ENCODE measurements around the gene LRMDA. TPM values are rescaled to one million over a fixed set of nuclear protein-coding genes. Genes with fewer than 3 reads are reported as not detected.

Gene LRMDA
- total RNA-seq, 2 experiments from 2014 or later = not detected

GRCh38 chr10:75402486-75403143 lies 28.8 kb upstream of the LRMDA start:
- H3K27me3 Mint-ChIP-seq = peaks cover 71% of the 10 kb centered on the region
- peaks cover 69 to 92% of the 10 kb centered on the region in 2 experiments for H3K27me3 ChIP-seq (ENCODE audit: control insufficient read depth in 1 of 2, insufficient read depth in 2 of 2, low read length in 2 of 2)
- ATAC-seq (ENCODE audit: poor library complexity) (no peak), DNase-seq (peak in 2 of 14 experiments; percentile 37 to 39)
- H3K4me3 ChIP-seq (ENCODE audit: low read length) = peak overlapping the region; percentile 62
- H3K4me1 Mint-ChIP-seq (ENCODE audit: low read depth) = peaks cover 40% of the 10 kb centered on the region
- no peaks in the 10 kb centered on the region for H3K36me3 Mint-ChIP-seq (ENCODE audit: low read depth)
- POLR2A ChIA-PET = no interaction called here
- no peak overlapping the region for H3K27ac ChIP-seq (ENCODE audit: low read depth in 1 of 2, low read length in 2 of 2)
- no peaks in the 10 kb centered on the region for H3K36me3 ChIP-seq (ENCODE audit: insufficient read depth, low read length)
- H3K4me1 ChIP-seq (ENCODE audit: insufficient read depth, low read length) = peaks cover 51% of the 10 kb centered on the region
- H3K9me3 Mint-ChIP-seq = no peaks in the 10 kb centered on the region
- TF ChIP-seq, protein P1, sequence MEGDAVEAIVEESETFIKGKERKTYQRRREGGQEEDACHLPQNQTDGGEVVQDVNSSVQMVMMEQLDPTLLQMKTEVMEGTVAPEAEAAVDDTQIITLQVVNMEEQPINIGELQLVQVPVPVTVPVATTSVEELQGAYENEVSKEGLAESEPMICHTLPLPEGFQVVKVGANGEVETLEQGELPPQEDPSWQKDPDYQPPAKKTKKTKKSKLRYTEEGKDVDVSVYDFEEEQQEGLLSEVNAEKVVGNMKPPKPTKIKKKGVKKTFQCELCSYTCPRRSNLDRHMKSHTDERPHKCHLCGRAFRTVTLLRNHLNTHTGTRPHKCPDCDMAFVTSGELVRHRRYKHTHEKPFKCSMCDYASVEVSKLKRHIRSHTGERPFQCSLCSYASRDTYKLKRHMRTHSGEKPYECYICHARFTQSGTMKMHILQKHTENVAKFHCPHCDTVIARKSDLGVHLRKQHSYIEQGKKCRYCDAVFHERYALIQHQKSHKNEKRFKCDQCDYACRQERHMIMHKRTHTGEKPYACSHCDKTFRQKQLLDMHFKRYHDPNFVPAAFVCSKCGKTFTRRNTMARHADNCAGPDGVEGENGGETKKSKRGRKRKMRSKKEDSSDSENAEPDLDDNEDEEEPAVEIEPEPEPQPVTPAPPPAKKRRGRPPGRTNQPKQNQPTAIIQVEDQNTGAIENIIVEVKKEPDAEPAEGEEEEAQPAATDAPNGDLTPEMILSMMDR (IDR thresholded peaks at IDR 0.05) = no peak
- CTCF ChIA-PET = no interaction called here
- peak overlapping the region; percentile 77 for H3K4me3 Mint-ChIP-seq
- H3K27ac Mint-ChIP-seq = no peak overlapping the region
- H3K9me3 ChIP-seq (ENCODE audit: control insufficient read depth in 1 of 2, insufficient read depth in 1 of 2, low read length in 2 of 2) = peaks cover 0 to 43% of the 10 kb centered on the region in 2 experiments
- intact Hi-C loops (cut with DNase I, micrococcal nuclease) = loop anchor here (5.0 to 10.0 kb wide), 5 partner anchors 685 to 1712 kb away; no protein-coding TSS in a partner anchor

DNA sequence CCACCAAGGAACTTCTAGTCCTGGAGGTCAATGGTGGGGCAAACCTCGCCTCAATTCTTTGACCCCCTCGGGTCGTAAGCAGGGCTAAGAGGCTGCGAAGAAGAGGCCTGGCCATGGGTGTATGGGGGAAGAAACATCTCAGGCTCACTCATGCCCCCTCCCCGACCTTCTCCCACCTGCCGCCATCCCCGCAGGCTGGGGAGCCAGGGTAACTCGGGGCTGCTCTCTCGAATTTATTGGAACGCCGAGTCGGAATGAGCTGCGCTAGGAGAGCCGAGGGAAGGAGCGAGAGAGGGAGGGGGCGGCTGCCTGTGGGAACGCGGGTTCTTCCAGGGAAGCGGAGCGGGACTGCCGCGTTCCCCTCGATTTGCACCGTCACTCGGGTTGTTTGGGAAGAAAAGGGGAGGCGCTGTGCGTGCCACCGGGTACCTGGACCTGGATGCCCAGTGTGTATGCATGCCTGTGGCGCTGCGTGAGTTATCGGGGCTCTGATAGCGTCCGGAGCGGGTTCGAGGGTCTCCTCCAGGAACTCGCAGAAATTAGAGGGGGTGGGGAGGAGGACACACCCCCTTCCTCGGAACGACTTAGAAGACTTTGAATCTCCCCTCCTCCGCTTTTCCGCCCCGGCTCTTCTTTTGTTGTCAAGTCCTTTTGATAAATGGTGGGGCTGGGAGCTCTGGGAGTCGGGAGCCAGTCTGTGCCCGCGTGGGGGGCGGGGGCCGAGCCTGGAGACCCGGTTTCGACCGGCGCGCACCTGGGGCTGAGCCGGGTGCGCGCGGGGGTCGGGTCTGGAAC lies 28.1 kb upstream of the LRMDA start:
- H3K27ac Mint-ChIP-seq = no peak overlapping the region
- no peaks in the 10 kb centered on the region for H3K36me3 Mint-ChIP-seq (ENCODE audit: low read depth)
- H3K4me3 Mint-ChIP-seq = peak overlapping the region; percentile 77
- ChIA-PET CTCF (no interaction called here), POLR2A (no interaction called here)
- H3K27ac ChIP-seq (ENCODE audit: low read depth in 1 of 2, low read length in 2 of 2) = no peak overlapping the region
- peaks cover 0 to 46% of the 10 kb centered on the region in 2 experiments for H3K9me3 ChIP-seq (ENCODE audit: control insufficient read depth in 1 of 2, insufficient read depth in 1 of 2, low read length in 2 of 2)
- H3K27me3 Mint-ChIP-seq = peaks cover 67% of the 10 kb centered on the region
- H3K36me3 ChIP-seq (ENCODE audit: insufficient read depth, low read length) = no peaks in the 10 kb centered on the region
- H3K4me3 ChIP-seq (ENCODE audit: low read length) = peak overlapping the region; percentile 62
- TF ChIP-seq, protein P1 (IDR thresholded peaks at IDR 0.05) = no peak
- H3K4me1 Mint-ChIP-seq (ENCODE audit: low read depth) = peaks cover 44% of the 10 kb centered on the region
- DNase-seq = no peak
- ATAC-seq (ENCODE audit: poor library complexity) = no peak
- H3K27me3 ChIP-seq (ENCODE audit: control insufficient read depth in 1 of 2, insufficient read depth in 2 of 2, low read length in 2 of 2) = peaks cover 73 to 91% of the 10 kb centered on the region in 2 experiments
- intact Hi-C loops (cut with DNase I, micrococcal nuclease) = loop anchor here (5.0 to 10.0 kb wide), 5 partner anchors 684 to 1711 kb away; no protein-coding TSS in a partner anchor
- H3K4me1 ChIP-seq (ENCODE audit: insufficient read depth, low read length) = peaks cover 57% of the 10 kb centered on the region
- no peaks in the 10 kb centered on the region for H3K9me3 Mint-ChIP-seq

DNA sequence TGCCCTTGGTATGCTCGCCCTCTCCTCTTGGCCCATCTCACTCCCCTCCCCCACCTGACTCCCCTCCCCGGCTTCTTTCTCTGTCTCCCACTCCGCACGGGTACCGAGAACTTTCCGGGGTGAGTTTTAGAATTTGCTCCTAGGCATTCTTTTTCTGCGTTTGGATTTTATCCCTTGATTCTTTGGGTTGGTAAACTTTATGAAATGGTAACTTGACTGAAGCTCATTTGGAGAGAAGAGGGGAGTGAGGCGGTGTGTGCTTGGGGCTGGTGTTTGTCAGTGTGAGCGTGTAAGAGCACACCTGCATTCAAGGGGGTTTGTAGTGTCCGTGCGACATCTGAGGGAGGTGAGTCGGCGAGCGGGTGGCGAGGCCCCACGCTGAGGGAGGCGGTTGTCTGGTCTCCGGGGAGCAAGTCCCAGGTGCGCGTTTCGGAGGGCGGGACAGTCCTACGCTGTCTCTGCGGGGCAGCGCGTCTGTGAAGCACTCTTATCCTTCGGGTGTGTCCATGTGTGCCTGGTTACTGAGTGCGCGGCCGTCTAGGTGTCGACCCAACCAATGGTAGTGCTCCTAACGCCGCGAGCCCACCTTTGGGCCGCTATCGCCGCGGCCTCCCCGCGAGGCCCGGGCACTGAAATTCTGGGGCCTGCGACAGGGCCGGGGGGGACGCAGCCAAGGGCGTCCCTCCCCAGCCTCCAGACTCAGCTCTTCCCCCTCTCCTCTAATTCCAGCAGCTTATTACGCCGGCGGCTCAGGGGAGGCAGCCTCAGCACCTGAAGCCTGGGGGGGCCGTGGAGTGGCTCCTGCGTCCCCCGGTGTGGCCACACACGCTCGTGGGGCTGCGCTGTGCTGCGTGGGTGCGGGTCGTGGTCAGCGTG lies 27.2 kb upstream of the LRMDA start:
- Histone ChIP-seq H3K9me3 (ENCODE audit: control insufficient read depth in 1 of 2, insufficient read depth in 1 of 2, low read length in 2 of 2) (peaks cover 0 to 44% of the 10 kb centered on the region in 2 experiments), H3K4me3 (ENCODE audit: low read length) (no peak overlapping the region), H3K36me3 (ENCODE audit: insufficient read depth, low read length) (no peaks in the 10 kb centered on the region), H3K4me1 (ENCODE audit: insufficient read depth, low read length) (peaks cover 66% of the 10 kb centered on the region), H3K27ac (ENCODE audit: low read depth in 1 of 2, low read length in 2 of 2) (no peak overlapping the region), H3K27me3 (ENCODE audit: control insufficient read depth in 1 of 2, insufficient read depth in 2 of 2, low read length in 2 of 2) (peaks cover 78 to 91% of the 10 kb centered on the region in 2 experiments)
- intact Hi-C loops (cut with DNase I, micrococcal nuclease) = loop anchor here (5.0 to 10.0 kb wide), 5 partner anchors 683 to 1711 kb away; no protein-coding TSS in a partner anchor
- CTCF ChIA-PET = no interaction called here
- Mint-ChIP-seq H3K4me3 (peak overlapping the region; percentile 11), H3K9me3 (no peaks in the 10 kb centered on the region), H3K27me3 (peaks cover 70% of the 10 kb centered on the region), H3K27ac (no peak overlapping the region), H3K4me1 (ENCODE audit: low read depth) (peaks cover 47% of the 10 kb centered on the region), H3K36me3 (ENCODE audit: low read depth) (no peaks in the 10 kb centered on the region)
- POLR2A ChIA-PET = no interaction called here
- DNase-seq (no peak), ATAC-seq (ENCODE audit: poor library complexity) (no peak)
- TF ChIP-seq, protein P1 (IDR thresholded peaks at IDR 0.05) = no peak
